Endothelial cell of umbilical vein (primary cell): ENCODE results near the gene PRKAG2.
"Not testable (repeated sequence)": the region's sequence is repeated elsewhere in the genome, so short reads cannot be mapped to it uniquely, and the experiment has no call there.

Experiments used
- POLR2A ChIP-seq: IDR thresholded peaks from 2 replicates; pipeline ENCODE4 v1.6.1; 2012; ENCODE audit warnings: low read depth, mild to moderate bottlenecking, control low read depth, low read length
- POLR2AphosphoS5 ChIP-seq: IDR thresholded peaks from 2 replicates; pipeline ENCODE4 v1.6.1; 2012; ENCODE audit warnings: low read depth, mild to moderate bottlenecking, control low read depth, low read length, moderate library complexity; ENCODE audit not compliant: insufficient read depth

- TF ChIP-seq POLR2A, POLR2AphosphoS5: not testable (repeated sequence)
Observed at GRCh38 chr7:151573046-151573445, 303.9 kb downstream of the PRKAG2 start.
